ENCODE data around the gene C1QTNF7. TPM values are rescaled to one million over a fixed set of nuclear protein-coding genes. Genes with fewer than 3 reads are reported as not detected.

Gene C1QTNF7
- total and polyA plus RNA-seq, 5 experiments from 2014 or later: 0.07 TPM; not detected in 4

GRCh38 chr4:15398732-15399131 is 29.1 kb upstream of the C1QTNF7 start:
- H3K4me1 Mint-ChIP-seq: peaks cover 31 to 54% (median 52%) of the 10 kb centered on the region in 4 donors
- no peaks in the 10 kb centered on the region for H3K36me3 Mint-ChIP-seq
- POLR2A ChIA-PET: no interaction called here
- H3K27ac Mint-ChIP-seq: peak overlapping the region in 9 of 10 donors; percentile 2 to 87 (median 48)
- no peaks in the 10 kb centered on the region for H3K27me3 Mint-ChIP-seq
- ATAC-seq: no peak
- DNase-seq: no peak
- no peak overlapping the region for H3K4me3 Mint-ChIP-seq
- H3K9me3 Mint-ChIP-seq: no peaks in the 10 kb centered on the region

GRCh38 chr4:15400226-15400625 is 27.6 kb upstream of the C1QTNF7 start:
- Mint-ChIP-seq H3K9me3 (no peaks in the 10 kb centered on the region), H3K4me3 (peak overlapping the region in 2 of 10 donors; percentile 2 to 82), H3K27me3 (no peaks in the 10 kb centered on the region), H3K36me3 (no peaks in the 10 kb centered on the region), H3K27ac (peak overlapping the region in 4 of 10 donors; percentile 78 to 96 (median 88)), H3K4me1 (peaks cover 31 to 62% (median 54%) of the 10 kb centered on the region in 4 donors)
- POLR2A ChIA-PET: no interaction called here
- ATAC-seq (no peak), DNase-seq (no peak)

- Mint-ChIP-seq H3K4me3 (peak overlapping the region; percentile 70 to 89 (median 78)), H3K27me3 (no peaks in the 10 kb centered on the region), H3K4me1 (peaks cover 36 to 71% (median 54%) of the 10 kb centered on the region in 4 donors), H3K9me3 (no peaks in the 10 kb centered on the region), H3K27ac (peak overlapping the region; percentile 75 to 96 (median 84)), H3K36me3 (no peaks in the 10 kb centered on the region)
- peak; percentile 90 to 91 for ATAC-seq
- DNase-seq: peak in 7 of 10 donors; percentile 5 to 39 (median 19)
- POLR2A ChIA-PET: interaction anchor here (0.6 to 1.3 kb wide), 4 partner anchors 9 to 254 kb away, joined by 3 to 5 read pairs (median 4); partner anchors contain the start of gene FBXL5
Measured at GRCh38 chr4:15400981-15401671, 26.7 kb upstream of the C1QTNF7 start.

DNA sequence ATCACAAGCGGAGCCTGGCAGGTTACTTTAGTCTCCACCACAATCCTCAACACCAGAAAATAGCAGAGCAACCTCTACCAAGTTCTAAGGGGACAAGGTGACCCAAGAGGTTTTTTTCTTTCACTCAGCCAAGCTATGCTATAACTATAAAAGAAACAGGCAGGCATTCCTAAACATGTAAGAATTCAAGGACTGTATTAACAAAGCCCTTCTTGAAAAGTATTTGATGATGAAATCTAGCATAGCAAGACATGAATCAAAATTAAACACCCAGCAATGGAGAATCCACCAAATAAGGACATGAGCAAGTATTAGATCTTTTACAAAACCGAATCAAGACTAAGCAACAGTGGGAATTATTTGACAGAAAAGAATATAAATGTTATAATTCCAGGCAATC is 25.7 kb upstream of the C1QTNF7 start:
- peak overlapping the region; percentile 75 to 96 (median 84) for H3K27ac Mint-ChIP-seq
- H3K9me3 Mint-ChIP-seq: no peaks in the 10 kb centered on the region
- DNase-seq (no peak), ATAC-seq (no peak)
- H3K27me3 Mint-ChIP-seq: no peaks in the 10 kb centered on the region
- POLR2A ChIA-PET: interaction anchor here (1.3 kb wide), 1 partner anchor 253 kb away, joined by 4 read pairs; the partner anchor contains the start of gene FBXL5
- H3K4me3 Mint-ChIP-seq: peak overlapping the region in 8 of 10 donors; percentile 75 to 89 (median 80)
- H3K4me1 Mint-ChIP-seq: peaks cover 36 to 73% (median 50%) of the 10 kb centered on the region in 4 donors
- no peaks in the 10 kb centered on the region for H3K36me3 Mint-ChIP-seq

GRCh38 chr4:15402974-15403373 is 24.9 kb upstream of the C1QTNF7 start:
- H3K27me3 Mint-ChIP-seq: no peaks in the 10 kb centered on the region
- H3K36me3 Mint-ChIP-seq: no peaks in the 10 kb centered on the region
- DNase-seq (no peak), ATAC-seq (no peak)
- peak overlapping the region in 8 of 10 donors; percentile 44 to 79 (median 62) for H3K27ac Mint-ChIP-seq
- POLR2A ChIA-PET: no interaction called here
- H3K4me1 Mint-ChIP-seq: peaks cover 35 to 72% (median 50%) of the 10 kb centered on the region in 4 donors
- H3K9me3 Mint-ChIP-seq: no peaks in the 10 kb centered on the region
- H3K4me3 Mint-ChIP-seq: peak overlapping the region in 4 of 10 donors; percentile 12 to 43 (median 36)

DNA sequence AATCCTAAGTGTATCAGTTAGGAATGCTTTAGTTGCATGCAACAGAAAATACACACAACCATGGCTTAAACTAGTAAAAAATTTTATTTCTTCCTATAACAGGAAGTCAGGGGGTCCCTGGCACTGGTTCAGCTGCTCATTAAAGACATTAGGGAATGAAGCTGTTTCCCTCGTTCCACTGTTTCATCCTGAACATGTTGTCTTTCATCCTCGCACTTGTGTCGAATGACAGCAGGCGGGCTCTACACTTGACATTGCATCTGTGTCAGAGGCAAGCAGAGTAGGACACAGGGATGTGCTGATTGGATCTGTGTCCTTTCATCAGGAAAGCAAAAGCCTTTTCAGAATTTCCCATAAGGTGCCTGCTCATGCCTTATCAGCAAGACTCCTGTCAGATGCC is 22.8 kb upstream of the C1QTNF7 start:
- Mint-ChIP-seq H3K9me3 (no peaks in the 10 kb centered on the region), H3K4me3 (no peak overlapping the region), H3K36me3 (no peaks in the 10 kb centered on the region), H3K27ac (no peak overlapping the region), H3K27me3 (no peaks in the 10 kb centered on the region), H3K4me1 (peaks cover 31 to 67% (median 41%) of the 10 kb centered on the region in 4 donors)
- no peak for ATAC-seq
- POLR2A ChIA-PET: no interaction called here
- no peak for DNase-seq

DNA sequence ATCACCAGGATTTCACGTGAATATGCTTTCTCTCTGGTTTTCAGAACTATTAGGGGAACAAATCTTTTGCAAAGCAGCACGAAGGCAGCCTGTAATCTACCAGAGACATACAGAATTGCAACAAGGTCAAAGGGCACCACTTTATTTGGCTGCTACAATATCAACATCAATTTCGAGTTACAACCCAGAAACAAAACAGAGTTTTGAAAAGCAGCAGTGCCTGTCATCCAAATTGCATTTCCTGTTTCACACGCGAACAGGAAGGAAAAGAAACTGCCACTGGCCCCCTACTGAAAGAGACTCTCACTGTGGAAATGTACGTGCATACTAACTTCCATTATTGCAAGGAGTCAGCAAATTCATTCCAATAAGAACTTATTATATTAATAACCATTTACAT is 17.1 kb upstream of the C1QTNF7 start:
- H3K27me3 Mint-ChIP-seq: no peaks in the 10 kb centered on the region
- DNase-seq (peak in 7 of 10 donors; percentile 8 to 51 (median 25)), ATAC-seq (peak; percentile 76 to 77)
- H3K4me3 Mint-ChIP-seq: peak overlapping the region; percentile 57 to 80 (median 73)
- POLR2A ChIA-PET: interaction anchor here (1.2 kb wide), 1 partner anchor 10 kb away, joined by 5 read pairs; no protein-coding TSS in a partner anchor
- peaks cover 0 to 3% (median 0%) of the 10 kb centered on the region in 9 donors for H3K9me3 Mint-ChIP-seq
- H3K4me1 Mint-ChIP-seq: peaks cover 33 to 71% (median 56%) of the 10 kb centered on the region in 4 donors
- peak overlapping the region; percentile 57 to 96 (median 90) for H3K27ac Mint-ChIP-seq
- no peaks in the 10 kb centered on the region for H3K36me3 Mint-ChIP-seq

GRCh38 chr4:15412461-15412860 is 15.4 kb upstream of the C1QTNF7 start:
- POLR2A ChIA-PET: no interaction called here
- no peaks in the 10 kb centered on the region for H3K27me3 Mint-ChIP-seq
- H3K36me3 Mint-ChIP-seq: no peaks in the 10 kb centered on the region
- no peak for ATAC-seq
- H3K4me1 Mint-ChIP-seq: peaks cover 27 to 75% (median 55%) of the 10 kb centered on the region in 4 donors
- DNase-seq: no peak
- peak overlapping the region in 8 of 10 donors; percentile 8 to 49 (median 34) for H3K4me3 Mint-ChIP-seq
- peaks cover 0 to 3% (median 0%) of the 10 kb centered on the region in 9 donors for H3K9me3 Mint-ChIP-seq
- peak overlapping the region; percentile 13 to 91 (median 60) for H3K27ac Mint-ChIP-seq

- Mint-ChIP-seq H3K9me3 (peaks cover 0 to 3% (median 0%) of the 10 kb centered on the region in 9 donors), H3K4me1 (peaks cover 28 to 78% (median 55%) of the 10 kb centered on the region in 4 donors), H3K27me3 (no peaks in the 10 kb centered on the region), H3K27ac (peak overlapping the region; percentile 13 to 91 (median 82)), H3K36me3 (no peaks in the 10 kb centered on the region), H3K4me3 (peak overlapping the region in 8 of 10 donors; percentile 13 to 52 (median 30))
- ATAC-seq (peak in 1 of 2 donors; percentile 73), DNase-seq (peak in 2 of 10 donors; percentile 11 to 25)
- POLR2A ChIA-PET: no interaction called here
Measured at GRCh38 chr4:15413010-15413622, 14.7 kb upstream of the C1QTNF7 start.

GRCh38 chr4:15413623-15414019 is 14.2 kb upstream of the C1QTNF7 start:
- H3K4me3 Mint-ChIP-seq: peak overlapping the region in 4 of 10 donors; percentile 13 to 45 (median 28)
- H3K4me1 Mint-ChIP-seq: peaks cover 29 to 81% (median 55%) of the 10 kb centered on the region in 4 donors
- peak overlapping the region in 8 of 10 donors; percentile 13 to 91 (median 82) for H3K27ac Mint-ChIP-seq
- POLR2A ChIA-PET: no interaction called here
- no peaks in the 10 kb centered on the region for H3K36me3 Mint-ChIP-seq
- no peak for ATAC-seq
- DNase-seq: no peak
- no peaks in the 10 kb centered on the region for H3K27me3 Mint-ChIP-seq
- peaks cover 0 to 4% (median 0%) of the 10 kb centered on the region in 9 donors for H3K9me3 Mint-ChIP-seq

DNA sequence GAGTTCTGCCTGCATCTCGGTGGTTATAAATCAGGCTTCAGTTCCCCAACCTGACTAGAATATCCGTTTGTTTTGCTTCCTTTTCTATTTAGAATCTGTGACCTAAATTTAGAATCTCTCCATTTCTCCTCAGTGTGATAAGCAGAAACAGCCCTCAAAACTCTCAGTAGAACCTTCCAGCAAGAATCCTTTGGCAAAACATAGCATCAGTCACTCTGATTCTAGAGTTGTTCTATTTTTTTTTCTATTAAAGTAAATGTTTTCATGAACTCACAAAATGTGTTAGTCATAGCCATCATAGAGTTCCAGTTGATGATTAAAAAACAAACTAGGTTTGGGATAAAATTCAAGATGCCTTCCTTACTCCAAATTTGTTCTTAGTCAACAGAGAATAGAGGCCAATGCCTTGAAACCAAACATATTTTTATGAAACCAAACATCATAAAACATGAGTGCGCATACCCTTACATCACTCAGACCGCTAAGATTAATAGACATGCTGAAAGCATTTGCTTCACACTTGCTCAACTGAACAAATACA is 13.2 kb upstream of the C1QTNF7 start:
- Mint-ChIP-seq H3K4me1 (peaks cover 29 to 73% (median 51%) of the 10 kb centered on the region in 4 donors), H3K27ac (peak overlapping the region in 6 of 10 donors; percentile 25 to 85 (median 58)), H3K4me3 (peak overlapping the region in 3 of 10 donors; percentile 5 to 63 (median 10)), H3K27me3 (no peaks in the 10 kb centered on the region), H3K36me3 (no peaks in the 10 kb centered on the region), H3K9me3 (peaks cover 0 to 4% (median 0%) of the 10 kb centered on the region in 9 donors)
- POLR2A ChIA-PET: no interaction called here
- ATAC-seq (no peak), DNase-seq (no peak)

GRCh38 chr4:15416357-15417232 is 11.2 kb upstream of the C1QTNF7 start:
- Mint-ChIP-seq H3K27me3 (no peaks in the 10 kb centered on the region), H3K9me3 (peaks cover 0 to 4% (median 0%) of the 10 kb centered on the region in 9 donors), H3K36me3 (no peaks in the 10 kb centered on the region), H3K4me1 (peaks cover 26 to 54% (median 32%) of the 10 kb centered on the region in 4 donors), H3K27ac (peak overlapping the region in 1 of 10 donors; percentile 70), H3K4me3 (peak overlapping the region in 1 of 10 donors; percentile 60)
- POLR2A ChIA-PET: no interaction called here
- DNase-seq: no peak
- no peak for ATAC-seq

Measured in naive thymus-derived CD8-positive, alpha-beta T cell (primary cell).